ENCODE measurements around the gene PAX9. TPM values are rescaled to one million over a fixed set of nuclear protein-coding genes. Genes with fewer than 3 reads are reported as not detected.

PAX9 gene
- total RNA-seq, 2 experiments from 2014 or later = not detected

GRCh38 chr14:36652542-36653201 is 9.0 kb upstream of the PAX9 start:
- no peak overlapping the region for H3K27ac Mint-ChIP-seq
- H3K9me3 Mint-ChIP-seq = no peaks in the 10 kb centered on the region
- CTCF ChIA-PET = no interaction called here
- intact Hi-C loops (cut with micrococcal nuclease) = loop anchor here (10.0 kb wide), 2 partner anchors 292 to 942 kb away; partner anchors contain the start of genes FOXA1 and TTC6
- POLR2A ChIA-PET = no interaction called here
- TF ChIP-seq CTCF (IDR thresholded peaks at IDR 0.05) = no peak
- no peak overlapping the region for H3K4me3 Mint-ChIP-seq
- ATAC-seq = no peak
- H3K36me3 Mint-ChIP-seq (ENCODE audit: low read depth) = no peaks in the 10 kb centered on the region
- peaks cover 78% of the 10 kb centered on the region for H3K27me3 Mint-ChIP-seq
- no peak for DNase-seq
- H3K4me1 Mint-ChIP-seq (ENCODE audit: low read depth) = peaks cover 13% of the 10 kb centered on the region

- DNase-seq (no peak), ATAC-seq (no peak)
- Mint-ChIP-seq H3K27ac (no peak overlapping the region), H3K9me3 (no peaks in the 10 kb centered on the region), H3K4me3 (no peak overlapping the region), H3K27me3 (peaks cover 76% of the 10 kb centered on the region), H3K4me1 (ENCODE audit: low read depth) (peaks cover 13% of the 10 kb centered on the region), H3K36me3 (ENCODE audit: low read depth) (no peaks in the 10 kb centered on the region)
- intact Hi-C loops (cut with micrococcal nuclease) = loop anchor here (10.0 kb wide), 2 partner anchors 291 to 941 kb away; partner anchors contain the start of genes FOXA1 and TTC6
- ChIA-PET POLR2A (no interaction called here), CTCF (no interaction called here)
- no peak for TF ChIP-seq CTCF (IDR thresholded peaks at IDR 0.05)
Observed at GRCh38 chr14:36653413-36653812, 8.2 kb upstream of the PAX9 start.

- Mint-ChIP-seq H3K9me3 (no peaks in the 10 kb centered on the region), H3K4me3 (no peak overlapping the region), H3K4me1 (ENCODE audit: low read depth) (peaks cover 15% of the 10 kb centered on the region), H3K27me3 (peaks cover 76% of the 10 kb centered on the region), H3K36me3 (ENCODE audit: low read depth) (no peaks in the 10 kb centered on the region), H3K27ac (no peak overlapping the region)
- TF ChIP-seq CTCF (IDR thresholded peaks at IDR 0.05) = no peak
- no peak for DNase-seq
- POLR2A ChIA-PET = no interaction called here
- intact Hi-C loops (cut with micrococcal nuclease) = loop anchor here (10.0 kb wide), 2 partner anchors 291 to 941 kb away; partner anchors contain the start of genes FOXA1 and TTC6
- CTCF ChIA-PET = interaction anchor here (1.0 kb wide), 1 partner anchor 11 kb away, joined by 3 read pairs; no protein-coding TSS in a partner anchor
- no peak for ATAC-seq
Observed at GRCh38 chr14:36653962-36654793, 7.5 kb upstream of the PAX9 start.

GRCh38 chr14:36654794-36655381 is 6.8 kb upstream of the PAX9 start:
- H3K4me3 Mint-ChIP-seq = no peak overlapping the region
- peaks cover 15% of the 10 kb centered on the region for H3K4me1 Mint-ChIP-seq (ENCODE audit: low read depth)
- intact Hi-C loops (cut with micrococcal nuclease) = loop anchor here (5.0 to 10.0 kb wide), 4 partner anchors 73 to 940 kb away; partner anchors contain the start of genes FOXA1, NKX2-8 and TTC6
- POLR2A ChIA-PET = no interaction called here
- ATAC-seq (no peak), DNase-seq (no peak)
- peaks cover 79% of the 10 kb centered on the region for H3K27me3 Mint-ChIP-seq
- no peaks in the 10 kb centered on the region for H3K36me3 Mint-ChIP-seq (ENCODE audit: low read depth)
- CTCF ChIA-PET = interaction anchor here (0.6 to 1.8 kb wide), 6 partner anchors 8 to 572 kb away, joined by 3 to 7 read pairs (median 4); no protein-coding TSS in a partner anchor
- H3K27ac Mint-ChIP-seq = no peak overlapping the region
- TF ChIP-seq CTCF (IDR thresholded peaks at IDR 0.05) = no peak
- no peaks in the 10 kb centered on the region for H3K9me3 Mint-ChIP-seq

All from activated CD8-positive, alpha-beta T cell treated with anti-CD3 and anti-CD28 coated beads for 36 hours (primary cell).